A172 (cell line): ENCODE results near the gene PFDN2. TPM values are rescaled to one million over a fixed set of nuclear protein-coding genes. Genes with fewer than 3 reads are reported as not detected.
"Not testable (repeated sequence)": the region's sequence is repeated elsewhere in the genome, so short reads cannot be mapped to it uniquely, and the experiment has no call there.

Experiments used
- DNase-seq: peaks from one replicate; pipeline ENCODE4 v3.0.0-alpha.2; 2015; ENCODE audit warnings: low spot score
- total RNA-seq: library from RNA; depleted of rRNA; stranded (reverse); fragments of >200 nt; shearing (Covaris generic); gene quantifications from 2 replicates; pipeline ENCODE4 v1.2.3, GENCODE V29; 2014

PFDN2 gene
- total RNA-seq, 1 experiment from 2014 or later, result 218 TPM

DNA sequence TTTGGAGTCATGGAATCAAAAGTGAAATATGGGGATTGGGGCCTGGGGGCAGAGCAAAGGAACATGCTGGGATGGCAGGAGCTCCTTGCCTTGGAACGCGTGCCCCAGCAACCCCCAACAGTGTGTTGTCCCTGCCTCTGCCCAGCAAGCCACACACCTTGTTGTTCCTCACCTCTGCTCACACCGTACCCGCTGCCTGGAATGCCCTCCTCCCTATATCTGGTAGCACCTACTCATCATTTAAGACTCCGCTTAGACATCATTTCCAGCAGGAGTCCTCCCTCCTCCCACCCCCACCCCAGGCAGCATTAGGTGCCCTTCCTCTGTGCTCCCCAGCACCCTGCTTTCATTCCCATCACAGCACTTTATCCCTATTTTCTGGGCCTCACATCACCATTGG is 36.3 kb downstream of the PFDN2 start:
- DNase-seq, result no peak

DNA sequence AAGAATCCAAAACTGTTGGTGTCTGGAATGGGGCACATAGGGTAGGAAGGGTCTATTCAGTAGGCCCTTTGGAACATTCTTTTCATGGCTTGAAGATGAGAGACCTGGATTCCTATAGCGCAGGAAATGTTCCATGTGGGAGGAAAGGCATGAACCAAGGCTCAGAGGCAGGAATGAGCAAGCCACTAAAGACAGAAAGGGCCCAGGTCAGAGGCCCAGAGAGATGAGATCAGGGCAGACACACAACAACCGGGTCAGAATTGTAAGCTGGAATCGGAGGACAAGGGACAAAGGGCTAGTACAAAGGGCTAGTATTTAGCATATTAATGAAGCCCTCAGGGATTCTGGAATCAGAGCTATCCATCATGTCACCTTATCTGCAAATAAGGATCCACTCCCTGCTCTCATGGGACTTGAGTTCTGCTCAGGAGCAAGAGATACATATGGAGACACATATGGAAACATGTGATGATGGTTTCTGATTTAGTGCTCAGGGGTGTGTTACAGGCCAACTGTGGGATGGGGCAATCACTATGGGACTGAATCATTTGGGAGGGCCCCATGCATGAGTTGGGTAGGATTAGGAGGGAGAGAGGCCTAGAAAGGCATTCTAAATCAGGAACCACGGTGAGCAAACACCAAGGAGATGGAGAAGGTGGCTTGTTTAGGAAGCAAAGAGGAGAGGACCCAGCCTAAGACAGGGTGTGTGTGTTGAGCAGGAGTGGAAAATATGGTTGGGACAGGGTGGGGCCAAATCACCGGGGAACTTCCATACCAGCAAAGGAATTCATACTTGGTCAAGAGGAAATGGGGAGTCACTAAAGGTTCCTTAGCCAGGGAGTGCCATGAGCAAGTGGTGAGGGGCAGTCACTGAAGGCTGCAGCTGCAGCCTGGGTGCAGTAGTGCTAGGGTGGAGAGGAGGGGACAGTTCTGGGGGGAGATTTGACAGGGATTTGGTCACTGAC is 37.1 kb downstream of the PFDN2 start:
- peak; percentile 40 for DNase-seq

DNA sequence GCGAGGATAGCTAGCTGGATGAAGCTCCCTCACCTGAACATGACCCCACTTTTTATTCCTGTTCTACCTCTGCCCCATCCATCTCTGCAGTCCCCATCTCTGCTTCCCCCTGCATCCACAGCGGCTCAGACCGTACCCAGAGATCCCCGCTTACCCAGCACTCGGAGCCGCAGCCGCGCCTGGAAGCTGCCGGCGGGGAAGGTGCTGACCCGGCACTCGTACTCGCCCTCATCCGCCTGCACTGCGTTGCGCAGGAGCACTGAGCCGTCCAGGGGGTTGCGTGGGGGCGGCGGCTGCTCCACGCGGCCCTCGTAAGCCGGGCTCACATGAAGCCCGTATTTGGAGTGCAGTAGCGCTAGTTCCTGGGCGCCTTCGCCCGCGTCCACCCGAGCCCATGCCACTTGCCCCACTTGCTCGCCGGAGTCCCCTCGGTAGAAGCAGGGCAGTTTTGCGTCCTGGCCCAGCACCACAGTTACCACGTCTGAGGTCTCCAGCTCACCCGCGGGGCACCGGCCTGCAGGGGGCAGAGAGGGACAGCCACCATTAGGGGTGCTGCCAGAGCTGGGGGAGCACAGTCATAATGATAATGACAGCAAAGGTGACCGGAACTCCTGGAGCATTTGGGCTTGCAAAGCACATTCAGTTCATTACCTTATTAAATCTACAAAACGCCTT is 38.3 kb downstream of the PFDN2 start:
- no peak for DNase-seq

DNA sequence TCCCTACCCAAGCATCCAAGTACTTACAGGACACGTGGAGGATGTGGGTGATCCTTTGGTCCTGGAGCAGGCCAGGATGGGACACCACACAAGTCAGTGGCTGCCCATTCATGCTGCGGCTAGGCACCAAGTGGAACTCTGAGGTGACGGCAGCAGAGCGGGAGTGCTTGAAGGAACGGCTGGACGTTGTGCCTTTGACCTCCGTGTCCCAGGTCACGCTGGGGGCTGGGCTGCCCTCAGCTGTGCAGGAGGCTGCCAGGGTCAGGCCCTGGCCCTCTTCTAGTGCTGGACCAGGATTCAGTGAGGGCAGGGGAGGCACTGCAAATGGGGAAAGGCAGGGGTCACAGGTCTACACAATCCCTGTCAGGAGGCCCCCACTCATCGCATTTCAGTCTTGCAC is 40.4 kb downstream of the PFDN2 start:
- DNase-seq, result no peak

DNA sequence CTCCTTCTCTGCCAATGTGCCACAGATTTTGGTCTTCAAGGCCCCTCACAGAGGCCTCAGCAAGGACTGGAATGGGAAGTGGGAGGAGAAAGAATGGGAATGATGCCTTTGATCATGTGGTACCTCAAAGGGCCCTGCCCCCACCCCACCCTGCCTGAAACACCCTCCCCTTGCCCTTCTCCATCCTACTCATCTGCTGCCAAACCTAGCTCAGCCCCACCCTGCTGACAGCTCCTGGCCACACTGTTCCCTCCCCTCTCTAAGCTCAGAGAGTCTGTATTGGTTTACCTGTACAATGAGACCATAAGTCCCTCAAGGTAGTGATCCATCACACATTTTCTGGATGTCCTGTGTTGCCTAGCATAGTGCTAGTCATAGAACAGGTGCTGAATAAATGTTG is 41.4 kb downstream of the PFDN2 start:
- DNase-seq, result no peak

DNA sequence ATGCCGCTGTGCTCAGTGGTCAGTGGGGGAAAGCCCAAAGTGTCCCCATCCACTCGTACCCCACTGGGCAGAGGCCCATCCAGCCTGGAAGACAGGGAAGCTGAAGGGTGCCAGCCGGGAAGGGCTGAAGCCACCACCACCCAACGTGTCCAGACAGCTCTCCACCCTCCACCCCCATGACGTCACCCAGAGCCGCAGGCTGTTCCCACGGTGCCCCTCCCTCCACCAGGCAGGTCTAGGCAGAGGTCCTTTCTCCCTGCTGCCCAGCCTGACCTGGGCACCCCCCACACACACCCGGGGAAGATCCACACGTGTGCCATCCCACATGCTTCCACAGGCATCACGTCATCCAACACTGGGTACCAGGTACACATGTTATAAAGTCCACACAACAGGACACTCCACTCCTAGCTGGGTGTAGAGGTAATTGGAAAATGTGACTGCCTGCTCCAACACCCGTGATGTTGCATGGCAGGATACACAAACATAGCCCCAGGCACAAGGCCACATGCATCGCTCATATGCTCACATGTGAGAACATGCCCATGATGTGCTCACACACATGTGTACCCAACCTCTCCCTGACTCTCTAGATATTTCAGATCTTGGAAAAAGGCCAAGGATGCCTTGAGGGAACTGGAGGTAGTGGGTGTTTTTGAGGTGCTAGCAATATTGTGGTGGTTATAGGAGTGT is 43.0 kb downstream of the PFDN2 start:
- no peak for DNase-seq

GRCh38 chr1:161073474-161074121 is 44.2 kb downstream of the PFDN2 start:
- DNase-seq, result no peak

DNA sequence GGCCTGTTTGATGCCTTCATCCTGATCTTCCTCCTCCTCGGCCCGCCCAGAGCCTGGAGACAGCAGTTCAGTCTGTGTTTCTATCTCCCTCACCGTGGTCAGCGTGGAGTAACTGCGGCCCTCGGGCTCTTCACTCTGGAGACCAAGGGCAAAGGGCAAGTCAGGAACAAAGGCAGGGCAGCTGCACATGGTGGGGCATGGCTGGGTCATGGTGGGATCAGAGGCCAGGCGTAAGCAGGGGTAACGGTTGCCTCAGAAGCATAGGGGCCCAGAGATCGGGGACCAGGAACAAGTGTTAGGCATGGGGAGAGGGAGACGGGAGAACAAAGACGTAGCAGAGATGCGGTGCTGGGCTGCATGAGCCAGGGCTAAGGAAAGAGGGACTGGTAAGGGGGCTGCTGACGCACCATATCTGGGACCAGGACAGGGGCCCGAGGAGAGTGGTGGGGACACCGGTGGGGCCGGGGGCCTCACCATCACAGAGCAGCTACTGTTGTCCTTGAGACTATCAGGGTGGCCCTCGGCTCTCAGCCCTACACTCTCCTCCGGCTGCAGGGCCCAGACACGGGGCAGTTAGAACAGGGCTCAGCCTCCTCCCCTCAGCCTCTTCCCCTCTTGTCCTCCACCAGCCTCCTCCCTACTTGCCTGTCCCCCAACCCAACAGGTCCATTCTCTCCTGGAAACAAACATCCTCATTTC is 44.9 kb downstream of the PFDN2 start:
- DNase-seq, result no peak

DNA sequence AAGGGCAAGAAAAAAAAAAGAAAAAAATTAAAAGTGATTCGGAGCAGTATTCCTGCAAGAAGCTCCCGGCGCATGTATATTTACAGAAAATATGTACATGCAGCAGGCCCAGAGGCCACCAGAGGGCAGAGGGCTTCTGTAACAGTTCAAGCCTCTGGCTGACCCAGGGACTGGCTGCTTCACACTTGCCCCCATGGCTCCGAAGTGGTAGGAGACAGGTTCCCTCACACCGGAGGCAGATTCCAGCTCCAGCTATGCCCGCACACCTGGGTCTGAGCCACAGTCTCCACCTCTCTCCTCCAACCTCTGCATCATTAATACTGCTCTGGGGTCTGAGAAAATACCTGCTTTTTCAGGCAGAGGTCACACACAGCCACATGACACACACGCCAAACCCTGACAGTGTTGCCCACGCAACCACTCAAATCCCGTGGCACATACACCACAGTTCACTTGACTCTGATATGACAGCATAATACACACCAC is 45.9 kb downstream of the PFDN2 start:
- DNase-seq, result peak; percentile 48

- DNase-seq, result no peak
Observed at GRCh38 chr1:161070761-161071160, 47.1 kb downstream of the PFDN2 start.

- peak; percentile 65 for DNase-seq
Observed at GRCh38 chr1:161069731-161070270, 48.0 kb downstream of the PFDN2 start, which contains the start of gene ARHGAP30. Gene ARHGAP30, minus strand, starts transcription at chr1:161069891. Its CDS starts 267 bp downstream, at chr1:161069624.

DNA sequence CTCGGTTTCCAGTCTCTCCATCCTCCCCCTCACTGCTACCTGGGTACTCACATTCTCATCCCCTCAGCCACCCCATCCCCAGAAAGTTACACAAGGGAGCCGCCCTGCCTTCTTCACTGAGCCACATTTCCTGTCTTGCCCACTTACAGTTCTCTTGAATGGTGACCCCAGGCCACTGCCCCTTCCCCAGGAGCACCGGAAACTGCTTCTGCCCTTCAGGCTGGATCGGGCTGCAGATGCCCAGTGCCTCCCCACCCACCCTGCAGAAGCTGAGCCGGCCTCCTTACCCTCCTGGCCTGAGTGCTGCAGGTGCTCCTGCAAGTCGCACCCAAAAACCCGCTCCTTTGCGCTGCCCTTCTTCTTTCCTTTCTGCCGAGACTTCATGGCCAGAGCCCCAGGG is 48.6 kb downstream of the PFDN2 start:
- no peak for DNase-seq

DNA sequence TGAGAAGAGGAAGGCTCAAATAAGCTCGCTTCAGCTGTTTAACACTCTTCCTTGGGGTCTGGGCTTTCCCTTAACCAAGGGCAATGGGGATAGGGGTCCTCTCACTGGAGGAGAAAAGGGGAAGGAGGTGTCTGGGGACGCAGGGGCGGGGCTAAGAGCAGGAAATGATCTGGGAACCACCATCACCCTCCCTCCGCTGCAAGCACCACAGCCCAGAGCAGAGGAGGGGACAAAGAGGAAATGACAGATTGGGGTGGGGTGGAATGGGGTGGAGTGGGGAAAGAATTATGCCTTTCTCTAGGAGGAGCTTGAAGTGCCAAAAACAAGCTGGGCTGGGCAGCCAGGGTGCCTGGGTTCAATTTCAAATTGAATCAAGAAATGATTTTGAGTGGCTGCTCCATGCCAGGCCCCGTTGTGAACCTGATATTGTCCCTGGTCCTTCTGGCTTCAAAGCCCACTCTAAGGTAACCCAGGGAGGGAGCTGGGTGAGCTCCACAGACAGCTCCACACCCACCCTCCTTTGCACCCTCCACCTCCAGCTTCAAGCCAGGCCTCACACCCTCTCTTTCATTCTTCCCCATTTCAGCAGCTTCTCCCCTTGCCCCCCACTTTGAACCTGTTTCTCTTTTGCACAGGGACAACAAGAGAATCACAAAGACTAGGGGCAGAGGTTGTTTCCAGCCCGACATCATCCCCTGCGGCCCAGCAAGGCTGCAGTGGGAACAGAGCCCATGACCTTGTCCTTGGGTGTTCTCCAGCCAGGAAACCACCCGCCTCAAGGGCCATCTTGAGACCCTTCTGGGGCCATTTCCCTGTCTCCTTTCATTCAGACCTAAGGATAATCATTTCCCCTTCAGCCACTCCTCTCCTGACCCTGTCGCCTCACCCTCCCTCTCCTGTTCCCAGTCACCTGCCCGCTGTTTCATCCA is 49.3 kb downstream of the PFDN2 start:
- DNase-seq, result peak; percentile 66

DNA sequence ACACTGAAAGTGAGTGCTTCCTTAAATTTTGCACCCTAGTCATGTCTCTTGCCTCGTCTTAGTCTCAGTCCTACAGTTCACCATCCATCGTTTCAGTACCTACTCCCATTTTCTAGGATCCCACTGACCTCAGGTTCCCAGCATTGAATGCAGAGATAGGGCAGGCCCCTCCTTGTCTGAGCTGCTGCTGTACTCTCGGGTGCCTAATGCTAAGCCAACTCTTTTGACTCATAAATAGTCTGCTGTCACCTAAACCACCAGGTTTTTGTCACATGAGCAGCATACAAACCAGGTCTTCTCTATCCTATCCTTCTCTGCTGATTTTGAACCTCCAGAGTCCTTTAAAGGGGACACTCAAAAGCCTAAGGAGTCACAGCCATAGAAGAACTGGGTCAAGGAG is 51.1 kb downstream of the PFDN2 start:
- DNase-seq, result no peak

- DNase-seq, result not testable (repeated sequence)
Observed at GRCh38 chr1:161065681-161066080, 52.2 kb downstream of the PFDN2 start.

GRCh38 chr1:161063936-161064335 is 53.9 kb downstream of the PFDN2 start:
- not testable (repeated sequence) for DNase-seq

DNA sequence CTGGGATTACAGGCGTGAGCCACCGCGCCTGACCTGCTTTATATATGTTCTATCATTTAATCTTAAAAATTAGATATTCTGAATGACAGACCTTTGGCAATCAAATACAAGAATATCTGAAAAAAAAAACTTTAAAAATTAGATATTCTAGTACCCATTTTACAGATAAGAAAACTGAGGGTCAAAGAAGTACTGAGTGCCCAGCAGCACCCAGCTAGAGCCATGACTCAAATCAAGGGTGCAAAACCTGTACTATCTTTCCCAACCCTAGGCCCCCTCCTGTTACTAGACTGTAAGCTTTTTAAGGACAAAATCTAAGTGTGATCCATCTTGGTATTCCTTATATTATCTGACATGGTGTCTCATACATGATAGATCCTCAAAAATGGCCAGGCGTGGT is 56.4 kb downstream of the PFDN2 start:
- no peak for DNase-seq

- no peak for DNase-seq
Observed at GRCh38 chr1:161059293-161059692, 58.5 kb downstream of the PFDN2 start.

DNA sequence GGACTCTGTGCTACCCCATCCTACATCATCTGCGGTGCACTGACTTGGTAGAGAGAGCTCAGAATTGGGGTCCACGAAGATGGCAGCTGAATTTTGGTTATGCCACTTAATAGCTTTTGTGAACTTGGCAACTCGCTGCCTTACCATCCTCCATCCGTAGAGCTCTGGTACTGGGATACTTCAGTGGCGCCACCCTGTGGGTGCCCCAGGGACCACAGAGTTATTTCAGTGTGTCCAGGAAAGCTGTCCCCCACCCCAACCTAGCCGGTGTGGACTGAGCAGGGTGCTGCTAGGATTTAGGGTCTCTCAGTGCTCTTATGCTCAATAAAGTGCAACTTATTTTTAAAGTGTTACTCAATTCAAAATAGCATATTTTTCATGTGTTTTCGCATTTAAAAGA is 63.0 kb downstream of the PFDN2 start:
- no peak for DNase-seq

- DNase-seq, result no peak
Observed at GRCh38 chr1:161054232-161054631, 63.6 kb downstream of the PFDN2 start.
